ENCODE measurements around the gene DHH.

The DHH gene

DNA sequence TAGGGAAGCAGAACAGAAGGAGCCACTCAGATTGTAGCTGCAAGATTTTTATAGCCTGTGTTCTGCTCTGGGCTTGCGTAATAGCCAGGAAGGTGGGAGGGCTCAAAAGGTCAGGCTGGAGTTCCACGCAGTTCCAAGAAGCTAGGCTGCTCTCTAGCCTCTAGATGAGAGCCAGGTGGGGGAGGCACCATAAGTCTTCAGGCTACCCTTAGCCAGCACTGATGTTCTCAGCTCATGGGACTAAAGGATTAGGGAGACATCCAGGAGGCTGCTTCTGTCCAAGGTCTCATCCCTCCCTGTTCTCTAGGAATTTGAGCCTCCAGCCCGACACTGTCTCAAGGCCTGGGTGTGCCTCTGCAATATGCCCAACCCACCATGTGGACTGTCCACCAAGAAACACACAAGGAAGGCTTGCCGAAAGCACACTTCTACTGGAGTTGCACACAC, 14.4 kb upstream of the DHH start:
- no peak for DNase-seq

DNA sequence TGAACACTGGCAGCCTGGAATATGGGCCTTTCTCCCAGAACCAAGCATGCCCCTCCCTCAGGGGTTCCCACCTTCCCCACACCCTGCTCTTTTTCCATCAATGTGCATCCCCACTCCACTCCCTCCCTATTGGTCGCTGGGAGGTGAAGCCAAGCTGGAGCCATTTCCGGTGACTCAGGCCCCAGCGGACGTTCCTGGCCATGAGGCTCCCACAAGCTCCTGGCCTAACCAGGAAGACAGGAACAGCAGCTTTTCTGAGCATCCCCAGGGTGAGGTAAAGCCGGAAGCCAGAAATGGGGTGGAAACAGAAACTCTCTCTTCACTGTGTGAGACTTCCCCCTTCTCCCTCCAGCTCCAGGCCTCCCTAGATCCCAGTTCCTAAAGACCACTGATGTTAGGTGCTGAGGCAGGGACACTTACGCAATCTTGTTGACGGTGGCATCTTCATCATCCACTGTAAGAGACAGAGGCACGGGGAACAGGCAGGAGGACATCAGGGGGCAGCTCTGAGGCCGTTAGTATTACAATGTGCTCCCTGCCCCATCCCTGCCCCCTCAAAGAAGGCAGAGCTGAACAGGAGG, 11.0 kb upstream of the DHH start:
- DNase-seq, result no peak

DNA sequence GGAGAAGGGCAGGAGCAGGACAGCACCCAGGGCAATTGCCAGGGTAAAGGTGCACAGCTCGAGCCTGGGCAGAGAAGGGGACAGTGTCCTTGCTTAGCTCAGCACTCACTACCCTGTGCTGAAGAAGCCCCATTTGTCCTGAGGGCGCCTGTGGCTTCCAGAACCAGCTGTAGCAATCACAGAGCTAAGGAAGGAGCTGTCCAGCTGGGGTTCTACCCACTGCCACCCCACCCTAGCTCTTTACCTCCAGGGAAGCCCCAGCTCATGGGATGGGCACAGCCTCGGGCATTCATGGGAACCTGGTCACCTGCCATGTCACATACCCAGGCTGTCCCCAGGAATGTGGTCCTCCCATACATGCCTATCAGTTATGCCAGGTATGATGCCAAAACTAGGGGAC, 10.2 kb upstream of the DHH start:
- DNase-seq, result no peak

DNA sequence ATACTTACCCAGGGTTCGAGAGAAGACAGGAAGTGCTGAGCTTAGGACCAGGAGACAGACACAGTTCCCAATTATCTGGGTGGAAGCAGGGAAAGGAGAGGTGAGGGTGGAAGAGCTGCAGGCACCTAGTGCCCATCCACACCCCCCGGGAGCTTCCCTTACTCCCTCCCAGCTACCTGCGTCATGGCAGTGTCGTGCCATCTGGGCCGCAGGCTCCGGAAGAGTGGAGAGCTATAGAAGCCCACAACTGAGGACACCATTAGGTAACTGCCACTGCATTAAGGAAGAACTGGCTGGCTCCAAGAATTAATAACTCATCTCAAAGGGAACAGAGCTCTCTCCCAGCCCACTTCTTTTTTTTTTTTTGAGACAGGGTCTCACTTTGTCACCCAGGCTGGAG, 5.8 kb upstream of the DHH start:
- DNase-seq, result no peak

DNA sequence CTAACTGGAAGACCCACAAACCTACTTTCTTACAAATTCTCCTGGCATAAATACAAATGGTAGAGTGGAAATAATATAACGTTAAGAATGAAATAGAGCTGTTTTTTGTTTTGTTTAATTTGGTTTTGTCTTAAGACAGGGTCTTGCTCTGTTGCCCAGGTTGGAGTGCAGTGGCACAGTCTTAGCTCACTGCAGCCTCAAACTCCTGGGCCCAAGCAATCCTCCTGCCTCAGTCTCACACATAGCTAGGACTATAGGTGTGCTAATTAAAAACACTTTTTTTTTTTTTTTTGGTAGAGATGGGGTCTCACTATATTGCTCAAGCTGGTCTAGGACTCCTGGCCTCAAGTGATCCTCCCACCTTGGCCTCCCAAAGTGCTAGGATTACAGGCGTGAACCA, 4.1 kb upstream of the DHH start:
- DNase-seq, result no peak

DNA sequence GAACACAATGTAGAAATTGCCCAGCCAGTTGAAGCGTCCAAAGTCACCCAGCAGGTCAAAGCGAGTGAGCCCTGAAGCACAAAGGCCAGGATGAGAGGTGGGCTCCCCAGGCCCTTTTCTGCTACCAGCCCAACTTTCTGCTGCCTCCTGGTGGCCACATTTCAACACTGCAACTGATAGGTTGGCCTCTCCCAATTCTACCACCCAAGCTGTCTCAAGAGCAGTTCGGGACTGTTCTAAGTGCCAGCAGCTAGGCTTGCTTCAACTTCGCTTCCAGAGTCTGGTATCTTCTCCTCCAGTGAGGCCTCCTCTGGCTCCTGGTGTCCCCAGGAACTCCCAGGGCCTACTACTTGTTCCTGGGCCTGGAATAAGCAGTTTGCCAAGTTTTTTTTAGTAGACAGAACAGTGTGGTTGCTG, 3.4 kb upstream of the DHH start:
- DNase-seq, result peak; percentile 54

DNA sequence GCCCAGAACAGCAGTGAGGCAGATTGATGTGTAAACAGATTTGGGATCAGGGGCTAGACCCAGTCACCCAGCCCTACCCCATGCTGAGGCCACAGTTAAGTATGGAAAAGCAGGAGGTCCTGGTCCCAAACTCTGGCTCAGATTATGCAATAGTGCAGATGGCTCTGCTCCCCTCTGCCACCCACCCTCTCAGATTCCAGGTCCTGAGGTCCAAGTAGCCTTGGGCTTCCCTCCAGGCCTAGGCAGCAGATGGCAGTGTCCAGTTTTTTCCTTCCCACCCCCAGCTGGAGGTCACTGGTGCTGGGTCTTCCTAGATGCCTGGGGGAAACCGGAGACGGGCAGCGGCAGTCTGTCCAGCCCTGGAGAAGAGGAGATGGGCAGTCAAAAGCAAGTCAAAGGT, 2.8 kb upstream of the DHH start:
- DNase-seq, result no peak

DNA sequence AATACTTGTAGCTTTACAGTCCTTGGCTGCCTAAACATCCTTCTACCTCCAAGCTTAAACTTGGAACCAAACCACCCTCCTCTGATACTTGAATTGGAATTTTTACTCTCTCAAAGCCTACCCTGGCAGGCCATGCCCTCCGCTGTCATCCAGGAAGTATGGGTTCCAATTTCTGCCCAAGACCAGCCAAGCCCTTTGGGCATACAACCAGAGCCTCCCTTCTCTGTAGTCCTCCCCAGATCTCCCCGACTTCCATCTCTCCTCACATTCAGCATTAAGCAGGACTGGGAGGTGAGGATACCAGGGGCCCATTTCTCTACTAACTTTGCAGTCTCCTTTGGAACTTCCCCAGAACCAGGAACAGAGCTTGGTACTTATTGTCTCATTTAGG, 369 bp upstream of the DHH start:
- no peak for DNase-seq

DNA sequence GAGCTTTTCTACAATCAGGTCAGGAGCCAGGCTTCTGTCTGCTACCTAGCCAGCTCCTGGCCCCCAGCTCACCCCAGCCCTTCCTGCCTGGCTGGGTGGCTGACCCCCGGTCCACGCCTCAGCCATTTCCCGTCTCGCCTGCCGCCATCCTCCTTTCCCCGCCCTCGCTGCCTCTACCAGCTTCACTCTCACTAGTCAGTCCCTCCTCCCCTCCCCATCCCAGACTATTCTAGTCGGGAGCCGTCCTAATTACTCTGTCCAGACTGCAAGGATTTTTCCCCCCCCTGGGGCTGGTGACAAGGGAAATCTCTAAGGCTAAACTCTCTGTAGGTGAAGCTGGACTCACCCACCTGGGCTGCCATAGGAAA, 825 bp downstream of the DHH start:
- no peak for DNase-seq

DNA sequence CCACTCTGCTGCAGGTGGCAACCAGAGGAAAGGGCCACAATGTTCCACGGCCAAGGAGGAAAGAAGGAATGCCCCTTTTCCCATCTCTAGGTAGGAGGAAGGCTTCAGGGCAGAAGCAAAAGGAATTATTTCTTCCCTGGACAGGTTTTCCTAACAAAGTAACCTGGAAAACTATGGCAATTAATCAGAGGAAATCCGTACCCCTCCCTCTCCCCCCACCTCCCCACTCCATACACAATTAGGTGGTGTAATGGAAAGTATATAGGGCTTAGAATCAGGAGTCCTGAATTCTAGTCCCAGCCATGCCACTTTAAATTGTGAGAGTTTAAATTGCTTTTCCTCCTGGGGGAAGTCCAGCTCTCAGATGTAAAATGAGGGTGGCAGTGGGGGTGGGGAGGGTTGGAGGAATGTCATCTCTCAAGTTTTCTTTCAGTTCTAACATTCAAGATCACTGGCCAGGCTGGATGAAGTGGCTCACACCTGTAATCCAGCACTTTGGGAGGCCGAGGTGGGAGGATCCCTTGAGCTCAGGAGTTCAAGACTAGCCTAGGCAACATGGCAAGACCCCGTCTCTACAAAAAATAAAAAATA, 1.7 kb downstream of the DHH start:
- DNase-seq, result no peak

DNA sequence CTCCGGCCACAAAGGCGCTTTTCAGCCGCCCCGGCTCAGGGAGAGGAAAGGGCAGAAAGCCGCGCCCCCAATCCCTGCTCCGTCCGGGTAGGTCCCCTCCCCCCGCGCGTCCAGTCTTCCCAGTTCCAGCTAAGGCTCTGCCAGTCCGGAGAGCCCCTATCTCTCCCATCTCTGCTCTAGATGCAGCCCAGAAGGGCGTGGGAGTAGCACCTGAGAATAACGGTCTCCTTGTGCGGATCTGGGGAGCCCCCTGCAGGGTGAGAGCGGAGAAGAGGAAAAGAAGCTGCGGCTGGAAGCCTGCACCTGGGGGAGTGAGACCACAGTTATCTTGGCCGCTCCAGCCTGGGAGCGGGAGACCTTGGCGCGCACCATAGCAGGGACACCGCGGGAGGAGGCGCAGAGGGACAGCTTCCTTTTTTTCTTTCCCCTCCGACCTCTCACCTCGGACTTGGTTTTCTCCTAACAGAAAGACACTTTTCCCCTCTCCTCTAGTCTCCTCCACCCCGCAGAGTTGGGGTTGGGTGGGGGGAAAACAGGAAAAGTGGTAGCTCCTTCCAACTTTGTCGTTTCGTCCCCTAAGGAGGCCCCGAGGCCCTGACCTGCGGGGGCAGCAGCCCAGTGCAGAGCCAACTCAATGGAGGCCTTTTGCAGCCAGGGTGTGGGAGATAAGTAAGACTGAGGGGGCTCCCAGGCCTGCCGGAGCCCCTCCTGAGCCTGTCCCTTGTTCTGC, 2.4 kb downstream of the DHH start:
- DNase-seq, result peak; percentile 64

DNA sequence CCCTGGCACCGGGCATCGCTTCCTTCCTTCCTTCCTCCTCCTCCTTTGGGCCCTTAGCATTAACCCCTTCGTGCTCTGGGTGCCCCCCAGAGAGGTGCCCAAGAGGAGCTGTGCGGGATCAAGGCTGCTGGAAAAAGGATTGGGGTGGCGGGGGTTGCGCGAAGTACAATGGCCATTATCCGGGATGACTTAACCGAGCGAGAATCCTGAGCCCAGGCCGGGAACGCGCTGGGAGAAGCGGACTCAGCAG, 2.8 kb downstream of the DHH start:
- no peak for DNase-seq

DNA sequence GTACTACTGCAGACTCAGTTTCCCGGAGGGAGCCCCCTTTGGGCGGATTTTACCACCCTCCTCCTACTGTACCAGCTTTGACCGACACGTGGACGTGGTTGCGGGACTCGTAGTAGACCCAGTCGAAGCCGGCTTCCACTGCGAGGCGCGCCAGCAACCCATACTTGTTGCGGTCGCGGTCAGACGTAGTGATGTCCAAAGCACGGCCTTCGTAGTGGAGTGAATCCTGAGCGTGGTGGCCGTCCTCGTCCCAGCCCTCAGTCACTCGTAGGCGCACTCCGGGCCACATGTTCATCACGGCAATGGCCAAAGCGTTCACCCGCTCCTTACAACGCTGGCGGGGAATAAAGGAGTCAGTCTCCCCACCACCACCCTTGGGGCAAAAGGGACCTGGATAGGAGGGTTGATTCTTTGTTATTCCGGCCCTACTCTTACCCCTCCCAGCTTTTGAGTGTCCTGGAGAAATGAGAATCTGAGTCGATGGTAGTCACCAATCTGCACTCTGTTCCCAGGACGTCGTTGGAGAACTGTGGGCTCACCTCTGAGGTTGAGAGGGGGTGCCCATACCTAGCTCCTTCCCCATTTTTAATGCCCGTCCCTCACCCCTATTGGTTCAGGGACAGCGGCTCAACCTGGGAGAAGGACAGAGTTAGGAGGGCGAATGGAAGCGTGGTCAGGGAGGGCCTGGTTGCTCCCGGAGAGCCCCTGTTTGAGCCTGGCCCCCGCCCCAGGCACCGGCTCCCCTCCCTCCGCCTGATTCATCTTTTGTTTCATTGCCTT, 3.4 kb downstream of the DHH start:
- DNase-seq, result no peak

DNA sequence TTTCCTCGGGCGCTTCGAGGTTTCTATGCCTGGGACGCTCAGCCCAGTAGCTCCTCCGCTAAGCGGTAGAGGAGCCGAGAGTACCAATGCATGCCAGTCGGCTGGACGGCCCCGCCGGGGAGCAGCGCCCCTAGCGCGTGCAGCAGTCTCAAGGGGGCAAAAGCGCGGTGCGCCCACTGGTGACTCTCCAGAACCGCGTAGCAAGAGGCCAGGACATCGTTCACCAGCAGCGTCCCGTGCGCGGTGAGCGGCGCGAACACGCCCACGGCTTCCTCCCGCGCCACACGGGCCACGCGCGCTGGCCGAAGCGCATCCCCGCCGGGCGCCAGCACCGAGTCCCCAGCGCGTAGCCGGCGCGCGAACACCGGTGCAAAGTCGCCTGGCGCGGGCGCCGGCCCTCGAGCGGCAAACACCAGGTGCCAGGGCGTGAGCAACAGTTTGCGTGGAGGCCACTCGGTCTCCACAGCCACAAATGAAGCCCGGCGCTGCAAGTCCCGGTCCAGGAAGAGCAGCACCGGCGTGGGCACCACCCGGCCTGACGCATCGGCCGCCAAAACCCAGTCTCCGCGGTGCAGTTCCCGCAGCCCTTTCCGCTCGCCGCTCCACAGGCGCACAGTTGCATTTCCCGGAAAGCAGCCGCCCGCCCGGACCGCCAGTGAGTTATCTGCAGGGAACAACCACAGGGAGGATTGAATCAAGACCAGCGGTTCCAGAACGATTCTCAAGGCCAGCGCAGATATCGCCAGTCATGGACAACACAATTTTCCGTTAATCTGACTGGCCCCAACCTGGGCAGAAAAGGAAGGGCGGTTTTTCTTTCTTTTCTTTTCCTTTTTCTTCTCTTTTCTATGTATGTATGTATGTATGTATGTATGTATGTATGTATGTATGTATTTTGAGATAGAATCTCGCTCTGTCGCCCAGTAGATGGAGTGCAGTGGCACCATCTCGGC, 4.5 kb downstream of the DHH start:
- peak; percentile 34 for DNase-seq

DNA sequence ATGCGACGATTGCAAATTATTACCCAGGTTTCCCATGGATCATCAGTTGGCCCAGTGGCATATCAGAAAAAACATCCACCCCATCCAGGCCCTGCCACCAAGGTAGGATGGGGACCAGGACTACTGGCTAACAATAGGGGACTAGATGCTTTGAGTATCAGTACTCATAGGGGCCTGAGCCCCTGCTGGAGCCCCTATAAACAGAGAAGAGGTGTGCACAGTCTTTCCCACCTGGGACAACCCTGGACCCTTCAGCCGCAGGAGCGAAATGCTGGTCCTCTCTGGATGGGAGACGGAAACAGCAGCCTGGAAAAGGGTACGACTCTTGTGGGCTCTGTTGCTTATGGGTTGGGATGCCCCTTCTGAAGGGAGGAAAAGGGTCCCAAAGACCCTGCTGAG, 5.7 kb downstream of the DHH start:
- no peak for DNase-seq

DNA sequence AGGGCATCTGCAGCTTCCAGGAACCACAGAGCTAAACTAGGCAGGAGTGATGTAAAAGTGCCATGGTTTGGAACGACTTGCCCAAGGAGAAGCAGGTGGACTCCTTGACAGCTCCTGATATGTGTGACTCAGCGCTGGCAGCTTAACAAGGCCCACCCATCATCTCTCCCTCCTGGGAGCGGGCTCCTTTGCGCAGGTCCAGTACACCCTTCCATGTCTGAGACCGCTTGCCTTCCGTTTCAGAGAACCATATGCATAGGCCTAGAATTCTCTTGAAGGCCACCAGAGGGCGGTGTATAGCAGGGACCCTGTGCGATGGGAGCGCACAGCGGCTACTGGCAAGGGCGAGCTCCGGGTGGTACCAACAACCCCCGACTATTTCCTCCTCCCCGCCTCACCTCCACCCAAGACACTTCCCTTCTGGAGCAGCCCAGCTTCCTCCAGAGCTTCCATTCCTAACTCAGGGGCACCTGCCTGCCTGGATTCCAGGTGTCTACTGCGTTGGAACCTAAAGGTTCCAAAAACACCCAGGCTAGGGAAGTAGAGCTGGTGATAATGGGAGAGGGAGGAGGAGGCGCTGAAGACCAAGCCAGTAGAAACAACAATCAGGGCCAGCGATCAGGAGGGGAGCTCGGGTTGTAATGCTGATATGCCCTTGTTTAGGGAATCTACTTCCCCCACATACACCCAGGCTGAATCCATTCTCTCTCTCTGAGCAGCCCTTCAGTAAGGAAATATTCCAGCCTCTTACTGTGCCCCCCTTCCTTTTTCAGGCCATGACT, 6.3 kb downstream of the DHH start:
- peak; percentile 60 for DNase-seq

DNA sequence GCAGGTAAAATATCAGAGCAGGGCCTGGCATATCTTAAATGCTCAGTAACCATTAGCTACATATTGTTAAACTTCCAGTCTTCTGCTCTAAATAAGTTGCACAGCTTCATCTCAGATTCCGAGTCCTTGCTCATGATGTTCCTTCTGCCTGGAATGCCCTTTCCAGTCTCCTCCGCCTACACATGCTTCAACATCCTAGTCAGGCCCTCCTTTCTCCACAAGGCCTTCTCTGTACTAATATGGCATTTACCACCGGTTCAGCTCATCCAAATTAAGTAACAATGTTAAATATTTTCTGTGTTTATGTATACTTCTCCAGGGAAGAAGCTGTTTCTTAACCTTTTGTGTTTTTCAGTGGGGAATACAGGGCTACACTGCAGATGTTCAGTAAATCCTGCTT, 8.5 kb downstream of the DHH start:
- no peak for DNase-seq

DNA sequence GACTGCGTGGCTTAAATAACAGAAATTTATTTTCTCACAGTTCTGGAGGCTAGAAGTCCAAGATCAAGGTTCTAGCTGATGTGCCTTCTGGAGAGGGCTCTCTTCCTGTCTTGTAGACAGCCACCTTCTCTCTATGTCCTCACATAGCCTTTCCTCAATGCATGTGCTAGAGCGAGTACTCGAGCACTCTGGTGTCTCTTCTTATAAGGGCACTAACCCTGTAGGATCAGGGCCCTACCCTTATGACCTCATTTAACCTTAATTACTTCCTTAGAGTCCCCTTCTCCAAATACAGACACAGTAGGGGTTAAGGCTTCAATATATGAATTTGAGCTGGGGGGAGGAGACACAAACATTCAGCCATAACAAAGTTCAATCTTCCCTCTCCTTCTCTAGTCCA, 10.2 kb downstream of the DHH start:
- no peak for DNase-seq

DNA sequence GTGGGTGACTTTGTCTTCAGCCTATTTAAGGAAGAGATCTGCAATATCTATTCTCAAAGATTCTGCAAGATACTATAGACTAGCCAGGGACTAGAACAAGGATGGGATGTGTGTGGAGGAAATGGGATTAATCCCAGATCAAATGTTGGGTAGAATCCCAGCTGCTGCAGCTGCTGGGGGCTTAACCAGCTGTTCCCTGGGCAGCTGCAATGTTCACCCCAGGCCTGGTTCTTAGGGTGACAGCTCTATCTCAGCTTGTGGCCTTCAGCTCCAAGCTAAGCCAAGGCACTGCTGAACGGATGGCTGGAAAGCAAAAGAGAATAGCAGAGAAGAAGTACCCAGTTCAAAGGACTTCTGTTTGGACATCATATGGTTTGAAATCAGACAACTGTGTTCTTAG, 14.8 kb downstream of the DHH start:
- no peak for DNase-seq

DNA sequence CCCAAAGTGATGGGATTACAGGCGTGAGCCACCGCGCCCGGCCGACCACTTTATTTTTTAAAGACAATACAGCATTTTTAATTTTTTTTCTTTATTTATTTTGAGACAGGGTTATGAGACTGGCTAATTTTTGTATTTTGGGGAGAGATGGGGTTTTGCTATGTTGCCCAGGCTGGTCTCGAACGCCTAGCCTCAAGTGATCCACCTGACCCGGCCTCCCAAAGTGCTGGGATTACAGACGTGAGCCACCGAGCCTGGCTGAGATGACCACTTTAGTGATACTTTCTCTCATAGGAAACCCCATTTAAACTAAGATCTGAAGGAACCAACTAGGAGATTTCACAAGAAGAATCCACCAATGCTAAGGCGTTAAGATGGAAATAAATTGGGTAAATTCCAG, 23.6 kb downstream of the DHH start:
- no peak for DNase-seq

DNA sequence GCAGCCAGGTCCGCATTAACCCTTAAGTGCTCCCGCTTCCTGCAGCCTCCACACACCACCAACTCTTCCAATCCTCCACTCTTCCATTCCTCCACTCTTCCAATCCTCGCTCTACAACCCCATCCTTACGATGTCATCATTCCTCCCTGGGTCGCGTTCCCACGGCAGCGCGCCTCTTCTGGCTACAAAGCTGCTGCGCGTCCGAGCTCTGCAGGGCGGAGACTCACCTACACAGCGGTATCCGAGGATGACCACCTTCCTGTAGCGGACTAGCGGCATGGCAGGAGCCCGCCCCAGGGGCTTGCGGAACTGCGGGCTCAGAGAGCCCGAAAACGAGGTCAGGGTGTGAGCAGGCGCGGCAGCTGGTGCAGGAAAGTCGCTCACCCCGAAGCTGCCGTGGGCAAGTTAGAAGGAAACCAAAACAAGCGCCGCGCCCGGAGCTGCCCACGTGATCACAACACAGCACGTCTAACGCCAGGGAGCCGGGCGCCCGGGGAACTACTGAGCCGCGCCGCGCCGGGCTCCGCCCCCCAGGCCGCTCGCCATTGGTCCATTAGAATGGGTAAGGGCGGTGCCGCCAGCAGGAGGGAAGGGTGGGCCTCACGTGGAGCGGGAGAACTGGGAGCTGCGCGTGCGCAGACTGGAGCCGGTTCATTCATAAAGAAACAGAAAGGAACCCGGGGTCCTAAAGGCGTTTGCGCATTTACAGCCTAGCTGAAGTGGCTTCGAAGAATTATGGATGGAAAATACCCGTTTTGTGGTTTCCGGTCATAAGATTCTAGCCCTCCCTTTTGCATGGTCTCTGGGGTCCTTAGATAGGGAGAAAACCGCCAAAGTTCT, 24.9 kb downstream of the DHH start, which contains the start of gene RHEBL1:
RHEBL1 (minus strand) TSS at position 473 of the 840 bp plus-strand sequence; CDS start at position 279, 194 bp downstream.
- DNase-seq, result peak; percentile 98
